ENCODE measurements around the gene VPS13A. TPM values are rescaled to one million over a fixed set of nuclear protein-coding genes. Genes with fewer than 3 reads are reported as not detected.

VPS13A gene
- total RNA-seq, 4 donors from 2014 or later, result 16.4 to 51.0 (median 29.4) TPM

- in situ Hi-C loops (cut with MboI; ENCODE audit: low sequenced_read_pairs in 4 of 4), result no loop called here
- no peak for TF ChIP-seq CTCF (IDR thresholded peaks at IDR 0.05 in 4 of 5, conservative IDR thresholded peaks at IDR 0.05 in 1 of 5)
- no peak for TF ChIP-seq POLR2A (IDR thresholded peaks at IDR 0.05)
- Histone ChIP-seq H3K4me3 (no peak overlapping the region), H3K27me3 (no peaks in the 10 kb centered on the region), H3K9me3 (no peaks in the 10 kb centered on the region), H3K4me1 (no peaks in the 10 kb centered on the region), H3K27ac (no peak overlapping the region), H3K36me3 (peaks cover 0 to 7% of the 10 kb centered on the region in 2 donors)
- no peak for ATAC-seq
- intact Hi-C loops (cut with DNase I; ENCODE audit: low total_unique reads), result no loop called here
- DNase-seq, result no peak
These were observed 240.9 kb downstream of the VPS13A start for GRCh38 chr9:77418226-77418625.

- Histone ChIP-seq H3K4me3 (no peak overlapping the region), H3K36me3 (peaks cover 0 to 3% of the 10 kb centered on the region in 2 donors), H3K9me3 (no peaks in the 10 kb centered on the region), H3K27ac (no peak overlapping the region), H3K27me3 (no peaks in the 10 kb centered on the region), H3K4me1 (no peaks in the 10 kb centered on the region)
- DNase-seq, result no peak
- intact Hi-C loops (cut with DNase I; ENCODE audit: low total_unique reads), result no loop called here
- TF ChIP-seq POLR2A (IDR thresholded peaks at IDR 0.05), result no peak
- TF ChIP-seq CTCF (IDR thresholded peaks at IDR 0.05 in 4 of 5, conservative IDR thresholded peaks at IDR 0.05 in 1 of 5), result no peak
- no peak for ATAC-seq
- in situ Hi-C loops (cut with MboI; ENCODE audit: low sequenced_read_pairs in 4 of 4), result no loop called here
These were observed 243.3 kb downstream of the VPS13A start for GRCh38 chr9:77420641-77421040.

GRCh38 chr9:77421506-77422265, 244.4 kb downstream of the VPS13A start:
- Histone ChIP-seq H3K4me3 (no peak overlapping the region), H3K27ac (no peak overlapping the region), H3K9me3 (no peaks in the 10 kb centered on the region), H3K4me1 (no peaks in the 10 kb centered on the region), H3K27me3 (no peaks in the 10 kb centered on the region), H3K36me3 (no peaks in the 10 kb centered on the region)
- TF ChIP-seq POLR2A (IDR thresholded peaks at IDR 0.05) (no peak), CTCF (IDR thresholded peaks at IDR 0.05 in 4 of 5, conservative IDR thresholded peaks at IDR 0.05 in 1 of 5) (no peak)
- intact Hi-C loops (cut with DNase I; ENCODE audit: low total_unique reads) (no loop called here), in situ Hi-C loops (cut with MboI; ENCODE audit: low sequenced_read_pairs in 4 of 4) (no loop called here)
- DNase-seq (no peak), ATAC-seq (no peak)

- in situ Hi-C loops (cut with MboI; ENCODE audit: low sequenced_read_pairs in 4 of 4), result no loop called here
- intact Hi-C loops (cut with DNase I; ENCODE audit: low total_unique reads), result no loop called here
- Histone ChIP-seq H3K27me3 (no peaks in the 10 kb centered on the region), H3K4me3 (no peak overlapping the region), H3K4me1 (no peaks in the 10 kb centered on the region), H3K27ac (no peak overlapping the region), H3K9me3 (no peaks in the 10 kb centered on the region), H3K36me3 (no peaks in the 10 kb centered on the region)
- DNase-seq (no peak), ATAC-seq (no peak)
- TF ChIP-seq POLR2A (IDR thresholded peaks at IDR 0.05) (no peak), CTCF (IDR thresholded peaks at IDR 0.05 in 4 of 5, conservative IDR thresholded peaks at IDR 0.05 in 1 of 5) (no peak)
These were observed 245.6 kb downstream of the VPS13A start for GRCh38 chr9:77422969-77423368.

GRCh38 chr9:77423841-77424240, 246.5 kb downstream of the VPS13A start:
- no peak overlapping the region for H3K27ac ChIP-seq
- H3K27me3 ChIP-seq, result no peaks in the 10 kb centered on the region
- H3K9me3 ChIP-seq, result no peaks in the 10 kb centered on the region
- no peak for TF ChIP-seq POLR2A (IDR thresholded peaks at IDR 0.05)
- TF ChIP-seq CTCF (IDR thresholded peaks at IDR 0.05 in 4 of 5, conservative IDR thresholded peaks at IDR 0.05 in 1 of 5), result no peak
- in situ Hi-C loops (cut with MboI; ENCODE audit: low sequenced_read_pairs in 4 of 4) (no loop called here), intact Hi-C loops (cut with DNase I; ENCODE audit: low total_unique reads) (no loop called here)
- DNase-seq (no peak), ATAC-seq (no peak)
- no peaks in the 10 kb centered on the region for H3K36me3 ChIP-seq
- H3K4me1 ChIP-seq, result no peaks in the 10 kb centered on the region
- H3K4me3 ChIP-seq, result no peak overlapping the region
